RWPE2 (cell line): ENCODE results near the gene ADRA2B.
"Not testable (repeated sequence)": the region's sequence is repeated elsewhere in the genome, so short reads cannot be mapped to it uniquely, and the experiment has no call there.

Experiments used
- ATAC-seq: fragments of 200-7000 bp; cut with Tn5 transposase; 3 replicates; pipeline ENCODE4 v1.9.1; 2021; ENCODE audit warnings: low read depth
- DNase-seq: peaks from one replicate; pipeline ENCODE4 v3.0.0-alpha.2; 2020; ENCODE audit warnings: low spot score
- H3K27ac ChIP-seq: fragments of 450-650 bp; 2 replicates; pipeline ENCODE4 v1.5.1; 2017; ENCODE audit warnings: mild to moderate bottlenecking; ENCODE audit not compliant: poor library complexity, severe bottlenecking
- H3K27me3 ChIP-seq: fragments of 250-450 bp; sonication (Bioruptor Pico); 2 replicates; pipeline ENCODE4 v1.5.1; 2021; ENCODE audit warnings: mild to moderate bottlenecking, moderate library complexity; ENCODE audit not compliant: insufficient read depth, poor library complexity, severe bottlenecking
- H3K36me3 ChIP-seq: fragments of 250-450 bp; sonication (Bioruptor Pico); 2 replicates; pipeline ENCODE4 v1.5.1; 2020; ENCODE audit warnings: low read depth, mild to moderate bottlenecking, moderate library complexity
- H3K4me1 ChIP-seq: fragments of 250-450 bp; sonication (Bioruptor Pico); 2 replicates; pipeline ENCODE4 v1.5.1; 2021; ENCODE audit warnings: mild to moderate bottlenecking, moderate library complexity; ENCODE audit not compliant: insufficient read depth, poor library complexity, severe bottlenecking
- H3K4me3 ChIP-seq: fragments of 250-450 bp; sonication (Bioruptor Pico); 2 replicates; pipeline ENCODE4 v1.5.1; 2021; ENCODE audit warnings: mild to moderate bottlenecking, moderate library complexity; ENCODE audit not compliant: severe bottlenecking
- H3K9me3 ChIP-seq: fragments of 250-450 bp; sonication (Bioruptor Pico); 2 replicates; pipeline ENCODE4 v1.5.1; 2021; ENCODE audit warnings: mild to moderate bottlenecking, moderate library complexity; ENCODE audit not compliant: severe bottlenecking
- TF ChIP-seq, protein P1 (sequence below): fragments of 450-650 bp; IDR thresholded peaks from one replicate; pipeline ENCODE4 v1.5.1; 2017; ENCODE audit warnings: mild to moderate bottlenecking, moderate library complexity; ENCODE audit not compliant: poor library complexity, severe bottlenecking

The ADRA2B gene

DNA sequence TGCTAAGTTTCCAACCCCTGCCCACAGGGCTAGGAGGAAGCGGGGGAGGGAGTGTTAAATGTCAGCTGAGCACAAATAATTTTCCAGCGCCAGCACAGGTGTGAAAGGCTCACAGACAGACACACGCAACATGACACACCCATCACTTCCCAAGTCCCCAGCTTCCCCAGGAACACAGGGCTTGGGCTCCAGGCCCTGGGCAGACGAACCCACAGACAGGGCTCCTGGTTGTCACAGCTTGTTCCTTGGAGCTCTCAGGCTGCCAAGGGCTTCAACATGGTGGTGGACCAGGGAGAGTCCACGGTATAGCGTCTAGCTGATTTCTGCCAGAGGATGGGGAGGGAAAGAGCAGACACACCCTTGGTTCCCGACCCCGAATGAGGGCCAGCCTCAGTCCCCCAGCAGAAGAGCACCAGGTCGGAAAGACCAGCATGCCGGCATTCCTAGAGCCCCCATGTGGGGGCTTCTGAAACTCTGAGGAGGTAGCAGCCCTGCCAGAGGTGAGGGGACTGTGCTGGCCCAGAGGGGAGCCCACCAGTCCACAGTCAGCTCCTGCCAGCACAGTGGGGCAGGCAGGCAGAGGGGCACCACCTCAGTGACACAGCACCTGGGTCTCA lies 27.0 kb upstream of the ADRA2B start:
- Histone ChIP-seq H3K4me3 (no peak overlapping the region), H3K27me3 (no peaks in the 10 kb centered on the region), H3K9me3 (no peaks in the 10 kb centered on the region), H3K27ac (no peak overlapping the region), H3K36me3 (no peaks in the 10 kb centered on the region), H3K4me1 (no peaks in the 10 kb centered on the region)
- TF ChIP-seq, protein P1, sequence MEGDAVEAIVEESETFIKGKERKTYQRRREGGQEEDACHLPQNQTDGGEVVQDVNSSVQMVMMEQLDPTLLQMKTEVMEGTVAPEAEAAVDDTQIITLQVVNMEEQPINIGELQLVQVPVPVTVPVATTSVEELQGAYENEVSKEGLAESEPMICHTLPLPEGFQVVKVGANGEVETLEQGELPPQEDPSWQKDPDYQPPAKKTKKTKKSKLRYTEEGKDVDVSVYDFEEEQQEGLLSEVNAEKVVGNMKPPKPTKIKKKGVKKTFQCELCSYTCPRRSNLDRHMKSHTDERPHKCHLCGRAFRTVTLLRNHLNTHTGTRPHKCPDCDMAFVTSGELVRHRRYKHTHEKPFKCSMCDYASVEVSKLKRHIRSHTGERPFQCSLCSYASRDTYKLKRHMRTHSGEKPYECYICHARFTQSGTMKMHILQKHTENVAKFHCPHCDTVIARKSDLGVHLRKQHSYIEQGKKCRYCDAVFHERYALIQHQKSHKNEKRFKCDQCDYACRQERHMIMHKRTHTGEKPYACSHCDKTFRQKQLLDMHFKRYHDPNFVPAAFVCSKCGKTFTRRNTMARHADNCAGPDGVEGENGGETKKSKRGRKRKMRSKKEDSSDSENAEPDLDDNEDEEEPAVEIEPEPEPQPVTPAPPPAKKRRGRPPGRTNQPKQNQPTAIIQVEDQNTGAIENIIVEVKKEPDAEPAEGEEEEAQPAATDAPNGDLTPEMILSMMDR: no peak
- ATAC-seq (no peak), DNase-seq (no peak)

DNA sequence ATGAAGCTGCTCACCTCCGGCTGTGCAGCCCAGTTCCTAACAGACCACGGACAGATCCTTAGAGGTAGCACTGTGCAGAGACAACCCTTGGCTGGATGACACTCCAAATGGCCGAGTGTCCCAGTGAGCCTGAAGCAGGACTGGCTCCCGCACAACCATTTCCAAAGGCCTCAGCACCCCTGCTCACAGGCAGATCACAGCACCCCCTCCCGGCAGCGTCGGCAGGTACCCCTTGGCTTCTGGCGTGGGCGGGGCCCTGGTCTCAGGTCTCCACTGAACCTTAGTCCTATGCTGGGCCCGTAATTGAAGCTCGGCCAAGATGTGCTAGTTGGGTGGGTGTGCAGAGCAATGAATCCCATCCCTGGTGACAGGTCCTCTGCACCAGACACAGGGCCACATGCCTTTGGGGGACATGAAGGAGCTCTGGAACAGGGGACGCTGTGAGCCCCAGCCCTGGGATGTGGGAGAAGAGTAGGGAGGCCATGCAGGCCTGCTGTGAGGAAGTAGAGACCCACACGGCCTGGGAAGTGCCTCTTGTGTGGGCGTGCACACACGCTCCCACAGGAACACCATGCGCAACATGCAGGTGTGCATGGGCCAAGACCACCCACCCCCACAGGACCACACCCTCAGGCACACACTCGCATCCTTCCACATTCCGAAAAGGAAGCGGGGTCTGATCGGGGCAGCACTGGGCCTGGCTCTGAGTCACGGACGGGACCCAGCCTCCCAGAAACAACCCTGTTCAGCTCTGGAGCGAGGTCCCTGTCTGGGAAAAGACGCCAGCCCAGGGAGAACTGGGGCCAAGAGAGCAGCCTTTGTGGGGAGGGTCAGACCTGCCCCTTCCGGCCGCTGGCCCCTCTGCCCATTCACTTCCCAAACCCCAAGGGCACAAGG lies 26.1 kb upstream of the ADRA2B start:
- TF ChIP-seq, protein P1: no peak
- H3K4me3 ChIP-seq: no peak overlapping the region
- no peak overlapping the region for H3K27ac ChIP-seq
- DNase-seq (peak; percentile 50), ATAC-seq (no peak)
- H3K4me1 ChIP-seq: no peaks in the 10 kb centered on the region
- no peaks in the 10 kb centered on the region for H3K36me3 ChIP-seq
- H3K9me3 ChIP-seq: no peaks in the 10 kb centered on the region
- no peaks in the 10 kb centered on the region for H3K27me3 ChIP-seq

DNA sequence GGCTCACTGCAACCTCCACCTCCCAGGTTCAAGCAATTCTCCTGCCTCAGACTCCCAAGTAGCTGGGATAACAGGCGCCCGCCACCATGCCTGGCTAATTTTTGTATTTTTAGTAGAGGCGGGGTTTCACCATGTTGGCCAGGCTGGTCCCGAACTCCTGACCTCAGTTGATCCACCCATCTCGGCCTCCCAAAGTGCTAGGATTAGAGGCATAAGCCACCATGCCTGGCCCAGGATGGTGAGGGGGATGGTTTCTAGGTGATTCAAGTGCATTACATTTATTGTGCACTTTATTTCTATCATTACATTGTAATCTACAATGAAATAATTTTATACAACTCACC lies 25.2 kb upstream of the ADRA2B start:
- H3K27ac ChIP-seq, H3K36me3 ChIP-seq, DNase-seq, H3K4me3 ChIP-seq, ATAC-seq, H3K4me1 ChIP-seq, H3K27me3 ChIP-seq, H3K9me3 ChIP-seq: not testable (repeated sequence)

DNA sequence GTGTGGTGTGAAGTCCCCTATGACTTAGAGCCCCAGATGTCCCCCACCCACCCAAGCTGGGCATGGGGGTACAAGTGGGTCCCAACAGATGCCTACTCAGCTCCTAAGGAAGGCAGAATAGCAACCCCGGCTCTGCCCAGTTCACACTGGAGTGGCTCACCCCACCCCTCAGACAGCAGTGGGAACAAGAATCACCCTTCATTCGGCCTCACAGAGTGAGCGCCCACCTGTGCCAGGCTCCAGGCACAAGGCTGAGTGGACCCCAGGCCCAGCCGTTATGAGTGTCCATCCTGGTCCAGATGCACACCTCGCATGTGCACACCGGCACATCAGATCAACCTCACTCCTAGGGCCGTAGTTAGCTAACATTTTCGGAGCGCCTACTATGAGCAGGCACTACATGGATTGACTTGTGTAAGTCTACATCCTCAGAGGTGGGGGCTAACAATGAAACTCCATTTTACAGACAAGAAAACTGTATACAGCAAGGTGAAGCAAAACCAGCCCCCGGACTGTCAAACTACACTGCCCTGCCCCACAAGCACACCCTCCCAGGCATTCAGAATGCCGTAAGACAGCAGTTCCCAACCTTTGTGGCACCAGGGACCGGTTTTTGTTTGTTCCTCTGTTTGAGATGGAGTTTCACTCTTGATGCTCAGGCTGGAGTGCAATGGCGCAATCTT lies 24.7 kb upstream of the ADRA2B start:
- DNase-seq (no peak), ATAC-seq (no peak)
- no peaks in the 10 kb centered on the region for H3K36me3 ChIP-seq
- no peaks in the 10 kb centered on the region for H3K4me1 ChIP-seq
- H3K27me3 ChIP-seq: no peaks in the 10 kb centered on the region
- no peak overlapping the region for H3K27ac ChIP-seq
- TF ChIP-seq, protein P1: no peak
- H3K4me3 ChIP-seq: no peak overlapping the region
- H3K9me3 ChIP-seq: no peaks in the 10 kb centered on the region

DNA sequence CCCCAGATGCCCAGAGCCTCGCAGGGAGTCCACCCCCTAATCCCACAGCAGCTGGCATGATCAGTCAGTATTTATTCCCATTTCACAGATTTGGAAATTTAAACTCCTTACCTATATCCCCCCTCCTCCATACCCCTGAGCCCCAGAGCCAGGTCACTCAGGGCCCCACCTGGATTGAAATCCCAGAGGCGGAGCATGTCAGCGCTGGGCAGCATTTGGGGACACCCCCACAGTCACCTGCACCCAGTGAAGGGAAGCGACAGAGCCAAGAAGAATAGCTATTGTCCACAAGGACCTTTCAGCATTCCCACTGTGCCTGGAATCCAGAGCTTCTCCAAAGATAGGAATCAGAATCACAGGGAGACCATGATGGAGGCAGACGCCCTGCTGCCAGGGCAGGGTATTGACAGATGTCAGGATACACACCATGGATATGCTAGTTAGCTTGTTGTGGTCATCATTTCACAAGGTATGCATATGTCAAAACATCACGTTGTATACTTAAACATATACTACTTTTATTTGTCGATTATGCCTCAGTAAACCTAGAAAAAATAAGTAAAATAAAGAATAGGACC lies 22.9 kb upstream of the ADRA2B start:
- no peak for ATAC-seq
- Histone ChIP-seq H3K4me1 (no peaks in the 10 kb centered on the region), H3K9me3 (no peaks in the 10 kb centered on the region), H3K27me3 (no peaks in the 10 kb centered on the region), H3K36me3 (no peaks in the 10 kb centered on the region), H3K4me3 (no peak overlapping the region), H3K27ac (no peak overlapping the region)
- no peak for DNase-seq
- TF ChIP-seq, protein P1: no peak
